Smooth muscle cell (in vitro differentiated cells): Measurements from ENCODE around the gene BMAL1. TPM values are rescaled to one million over a fixed set of nuclear protein-coding genes. Genes with fewer than 3 reads are reported as not detected.

Experiments used
- DNase-seq: peaks from one replicate; lab custom pipeline; 2025; ENCODE audit not compliant: unreplicated experiment; lab: John Stamatoyannopoulos, UW
- H2AFZ ChIP-seq: fragments of 200-600 bp; sonication (generic); 2 replicates; pipeline ENCODE4 v1.6.0; 2016; ENCODE audit warnings: antibody characterized with exemption, low read depth, mild to moderate bottlenecking
- H3F3A ChIP-seq: fragments of 200-600 bp; sonication (generic); 2 replicates; pipeline ENCODE4 v1.6.0; 2017; ENCODE audit warnings: antibody characterized with exemption, low read depth
- H3K27ac ChIP-seq: fragments of 200-600 bp; sonication (generic); 2 replicates; pipeline ENCODE4 v1.5.1; 2016; ENCODE audit warnings: low read depth, mild to moderate bottlenecking
- H3K27me3 ChIP-seq: fragments of 200-600 bp; sonication (generic); 2 replicates; pipeline ENCODE4 v1.6.1; 2016; ENCODE audit warnings: low read depth, mild to moderate bottlenecking
- H3K36me3 ChIP-seq: fragments of 200-600 bp; sonication (generic); 2 replicates; pipeline ENCODE4 v1.5.1; 2016; ENCODE audit warnings: low read depth
- H3K4me1 ChIP-seq: fragments of 200-600 bp; sonication (generic); 2 replicates; pipeline ENCODE4 v1.5.1; 2016; ENCODE audit warnings: low read depth
- H3K4me2 ChIP-seq: fragments of 200-600 bp; sonication (generic); 2 replicates; pipeline ENCODE4 v1.6.0; 2016; ENCODE audit warnings: mild to moderate bottlenecking
- H3K4me3 ChIP-seq: fragments of 200-600 bp; sonication (generic); 2 replicates; pipeline ENCODE4 v1.5.1; 2016; ENCODE audit warnings: mild to moderate bottlenecking
- H3K79me2 ChIP-seq: fragments of 200-600 bp; sonication (generic); 2 replicates; pipeline ENCODE4 v1.6.0; 2016; ENCODE audit warnings: low read depth, mild to moderate bottlenecking
- H3K9ac ChIP-seq: fragments of 200-600 bp; sonication (generic); 2 replicates; pipeline ENCODE4 v1.6.0; 2016; ENCODE audit warnings: low read depth
- H3K9me3 ChIP-seq: fragments of 200-600 bp; sonication (generic); replicated peaks from 2 replicates; pipeline ENCODE4 v1.5.1; 2016; ENCODE audit warnings: low read depth
- H4K20me1 ChIP-seq: fragments of 200-600 bp; sonication (generic); 2 replicates; pipeline ENCODE4 v1.6.0; 2016; ENCODE audit warnings: low read depth
- WGBS: methylation state at CpG from one replicate; pipeline ENCODE4 v1.1.7; 2016; ENCODE audit warnings: low lambda C conversion rate; 5-methylcytosine and 5-hydroxymethylcytosine counted together
- polyA plus RNA-seq: library from polyadenylated mRNA; unstranded; fragments of >200 nt; fragmentation: Nextera tagmentation; extraction: Ambion mirVana; gene quantifications from 2 replicates; pipeline ENCODE4 v1.2.1, GENCODE V29; 2016
- total RNA-seq: library from RNA; depleted of rRNA; stranded (reverse); fragments of >200 nt; gene quantifications from 2 replicates; pipeline ENCODE4 v1.2.3, GENCODE V29; 2014
- TF ChIP-seq, protein P1 (sequence below): fragments of 200-600 bp; sonication (generic); IDR thresholded peaks from 2 replicates; pipeline ENCODE4 v1.5.1; 2017; ENCODE audit warnings: borderline replicate concordance, mild to moderate bottlenecking, antibody characterized with exemption; ENCODE audit not compliant: insufficient read depth, poor library complexity, severe bottlenecking

Gene BMAL1
- total and polyA plus RNA-seq, 2 experiments from 2014 or later = 9.9 to 24.5 TPM

DNA sequence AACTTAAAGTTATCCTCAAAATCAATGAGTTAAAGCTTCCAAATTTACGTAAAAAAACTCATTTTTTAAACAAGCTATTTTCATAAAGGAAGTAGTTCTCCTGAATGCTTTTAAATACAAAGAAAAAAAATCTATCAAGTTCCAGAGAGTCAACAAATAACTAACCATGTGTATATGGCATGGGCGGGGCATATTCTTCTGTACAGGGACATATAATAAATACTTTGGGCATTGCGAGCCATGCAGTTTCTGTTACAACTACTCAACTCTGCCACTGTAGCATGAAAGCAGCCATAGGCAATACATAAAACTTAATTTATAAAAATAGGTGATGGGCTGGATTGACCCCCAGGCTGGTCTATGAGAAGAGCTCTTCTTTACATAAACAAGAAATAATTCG is 127.6 kb downstream of the BMAL1 start:
- WGBS = 96% methylated on average over 4 of the region's 4 CpGs
- TF ChIP-seq, protein P1, sequence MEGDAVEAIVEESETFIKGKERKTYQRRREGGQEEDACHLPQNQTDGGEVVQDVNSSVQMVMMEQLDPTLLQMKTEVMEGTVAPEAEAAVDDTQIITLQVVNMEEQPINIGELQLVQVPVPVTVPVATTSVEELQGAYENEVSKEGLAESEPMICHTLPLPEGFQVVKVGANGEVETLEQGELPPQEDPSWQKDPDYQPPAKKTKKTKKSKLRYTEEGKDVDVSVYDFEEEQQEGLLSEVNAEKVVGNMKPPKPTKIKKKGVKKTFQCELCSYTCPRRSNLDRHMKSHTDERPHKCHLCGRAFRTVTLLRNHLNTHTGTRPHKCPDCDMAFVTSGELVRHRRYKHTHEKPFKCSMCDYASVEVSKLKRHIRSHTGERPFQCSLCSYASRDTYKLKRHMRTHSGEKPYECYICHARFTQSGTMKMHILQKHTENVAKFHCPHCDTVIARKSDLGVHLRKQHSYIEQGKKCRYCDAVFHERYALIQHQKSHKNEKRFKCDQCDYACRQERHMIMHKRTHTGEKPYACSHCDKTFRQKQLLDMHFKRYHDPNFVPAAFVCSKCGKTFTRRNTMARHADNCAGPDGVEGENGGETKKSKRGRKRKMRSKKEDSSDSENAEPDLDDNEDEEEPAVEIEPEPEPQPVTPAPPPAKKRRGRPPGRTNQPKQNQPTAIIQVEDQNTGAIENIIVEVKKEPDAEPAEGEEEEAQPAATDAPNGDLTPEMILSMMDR = no peak

GRCh38 chr11:13415201-13415600 is 137.6 kb downstream of the BMAL1 start:
- Histone ChIP-seq H3K36me3 (peaks cover 16% of the 10 kb centered on the region), H3K27me3 (no peaks in the 10 kb centered on the region), H3K4me3 (no peak overlapping the region), H4K20me1 (no peaks in the 10 kb centered on the region), H2AFZ (no peak overlapping the region), H3K9me3 (no peaks in the 10 kb centered on the region), H3K79me2 (no peaks in the 10 kb centered on the region), H3F3A (no peaks in the 10 kb centered on the region), H3K4me2 (no peak overlapping the region), H3K9ac (no peak overlapping the region), H3K27ac (no peak overlapping the region), H3K4me1 (no peaks in the 10 kb centered on the region)
- 93% methylated on average over 3 of the region's 3 CpGs for WGBS
- TF ChIP-seq, protein P1 = no peak
- no peak for DNase-seq

More for the DNA sequence above, 127.6 kb downstream of the BMAL1 start:
- Histone ChIP-seq H3K4me2 (no peak overlapping the region), H3K27ac (no peak overlapping the region), H3K27me3 (no peaks in the 10 kb centered on the region), H3K36me3 (peaks cover 7% of the 10 kb centered on the region), H3K9ac (no peak overlapping the region), H3K9me3 (no peaks in the 10 kb centered on the region), H3K4me3 (no peak overlapping the region), H3K79me2 (no peaks in the 10 kb centered on the region), H3K4me1 (no peaks in the 10 kb centered on the region), H4K20me1 (no peaks in the 10 kb centered on the region), H2AFZ (no peak overlapping the region), H3F3A (no peaks in the 10 kb centered on the region)
- DNase-seq = no peak

GRCh38 chr11:13421561-13421960 is 144.0 kb downstream of the BMAL1 start:
- Histone ChIP-seq H4K20me1 (peaks cover 45% of the 10 kb centered on the region), H3K4me3 (no peak overlapping the region), H3K4me2 (no peak overlapping the region), H3K9ac (no peak overlapping the region), H2AFZ (no peak overlapping the region), H3K79me2 (peaks cover 33% of the 10 kb centered on the region), H3K9me3 (no peaks in the 10 kb centered on the region), H3K27me3 (no peaks in the 10 kb centered on the region), H3K27ac (no peak overlapping the region), H3K4me1 (peaks cover 7% of the 10 kb centered on the region), H3F3A (no peaks in the 10 kb centered on the region), H3K36me3 (peaks cover under 1% of the 10 kb centered on the region)
- DNase-seq = no peak
- TF ChIP-seq, protein P1 = no peak
- 95% methylated on average over 6 of the region's 6 CpGs for WGBS

DNA sequence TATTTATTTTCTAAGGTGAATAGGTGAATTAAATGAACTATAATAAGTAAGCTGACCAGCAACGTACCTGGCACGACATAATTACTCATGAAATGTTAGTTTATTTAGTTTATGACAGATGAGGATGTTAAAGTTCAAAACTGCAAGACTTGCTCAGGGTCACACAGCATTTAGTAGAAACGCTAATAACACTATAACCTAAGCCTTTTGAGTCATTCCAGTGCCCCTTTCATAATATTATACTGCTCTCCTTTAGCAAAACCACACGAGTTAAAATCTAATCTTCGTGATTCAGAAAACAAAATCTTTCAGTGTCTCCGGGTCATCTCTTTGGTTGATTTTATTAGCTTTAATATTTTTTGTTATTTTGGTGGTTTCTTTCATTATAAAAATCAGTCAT is 145.8 kb downstream of the BMAL1 start:
- DNase-seq = no peak
- H3K36me3 ChIP-seq = peaks cover 3% of the 10 kb centered on the region
- 87% methylated on average over 6 of the region's 6 CpGs for WGBS
- no peak overlapping the region for H3K4me3 ChIP-seq
- no peak overlapping the region for H3K9ac ChIP-seq
- H4K20me1 ChIP-seq = peaks cover 45% of the 10 kb centered on the region
- H3K27me3 ChIP-seq = no peaks in the 10 kb centered on the region
- no peak overlapping the region for H2AFZ ChIP-seq
- TF ChIP-seq, protein P1 = no peak
- no peak overlapping the region for H3K27ac ChIP-seq
- H3K4me1 ChIP-seq = peaks cover 7% of the 10 kb centered on the region
- H3F3A ChIP-seq = no peaks in the 10 kb centered on the region
- no peak overlapping the region for H3K4me2 ChIP-seq
- H3K79me2 ChIP-seq = peaks cover 51% of the 10 kb centered on the region
- H3K9me3 ChIP-seq = peaks cover 7% of the 10 kb centered on the region
